Erythroblast (primary cell): ENCODE results near the gene MARK3.

Experiments used
- GATA1 ChIP-seq: IDR thresholded peaks from 2 replicates; pipeline ENCODE4 v1.6.1; 2011; ENCODE audit warnings: low read depth, mild to moderate bottlenecking, control low read depth, low read length, moderate library complexity
- POLR2A ChIP-seq: IDR thresholded peaks from 2 replicates; pipeline ENCODE4 v1.6.1; 2011; ENCODE audit warnings: mild to moderate bottlenecking, low read length

GRCh38 chr14:103552846-103553210, 167.6 kb downstream of the MARK3 start:
- no peak for TF ChIP-seq POLR2A
- TF ChIP-seq GATA1 = no peak
